Sigmoid colon (tissue), 4 donors: Measurements from ENCODE around the gene MICAL2.

Source experiments
- CTCF ChIP-seq, 4 experiments: fragments of 450-650 bp in 3 of 4; fragments of 200-600 bp in 1 of 4; IDR thresholded peaks; one replicate each; pipeline ENCODE4 v1.5.1; 2016 to 2019; ENCODE audit warnings: antibody characterized with exemption in 4 of 4, mild to moderate bottlenecking in 3 of 4, moderate library complexity in 2 of 4
- EP300 ChIP-seq, 4 donors: sonication (generic); formaldehyde crosslinking; IDR thresholded peaks; one replicate each; pipeline ENCODE4 v1.6.1; 2017; ENCODE audit warnings: antibody characterized with exemption in 4 of 4
- POLR2A ChIP-seq, 2 donors: fragments of 450-650 bp; IDR thresholded peaks; one replicate each; pipeline ENCODE4 v1.6.1; 2016; ENCODE audit warnings: antibody characterized with exemption in 2 of 2, mild to moderate bottlenecking in 2 of 2, moderate library complexity in 2 of 2
- POLR2AphosphoS5 ChIP-seq, 4 donors: sonication (generic); formaldehyde crosslinking; IDR thresholded peaks; one replicate each; pipeline ENCODE4 v1.6.1; 2017; ENCODE audit warnings: antibody characterized with exemption in 4 of 4

GRCh38 chr11:12089041-12089440, 21.3 kb upstream of the MICAL2 start:
- TF ChIP-seq CTCF (IDR thresholded peaks at IDR 0.05) (no peak), POLR2AphosphoS5 (IDR thresholded peaks at IDR 0.05) (no peak), POLR2A (IDR thresholded peaks at IDR 0.05) (no peak), EP300 (IDR thresholded peaks at IDR 0.05) (no peak)
